Stimulated activated CD8-positive, alpha-beta memory T cell treated with anti-CD3 and anti-CD28 coated beads, Interleukin-7, amount 100 ng/mL, for 4 hours (primary cell): ENCODE results near the gene PHOX2B.
"Not testable (repeated sequence)": the region's sequence is repeated elsewhere in the genome, so short reads cannot be mapped to it uniquely, and the experiment has no call there.

Experiments used
- DNase-seq, 2 donors: peaks; one replicate each; pipeline ENCODE4 v3.0.0-alpha.2; 2020; ENCODE audit warnings: low read depth in 2 of 2

Gene PHOX2B

DNA sequence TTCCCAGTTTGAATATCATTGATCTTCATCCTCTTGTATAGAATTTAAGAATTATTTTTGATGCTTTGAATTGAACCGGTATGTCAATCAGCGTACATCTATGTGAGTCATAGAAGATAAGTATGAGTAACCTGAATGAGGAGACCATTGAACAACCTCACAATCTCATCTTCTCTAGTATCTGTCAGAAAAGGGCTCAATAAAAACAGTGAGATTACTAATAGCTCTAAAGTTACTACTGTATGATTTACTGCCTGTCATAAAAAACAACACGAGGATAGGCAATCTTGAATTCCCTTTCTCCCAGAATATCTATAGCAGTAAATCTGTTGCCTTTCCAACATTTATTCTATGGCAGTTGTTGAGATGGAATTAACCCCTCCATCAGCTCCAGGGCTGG is 36.1 kb downstream of the PHOX2B start:
- DNase-seq = no peak

DNA sequence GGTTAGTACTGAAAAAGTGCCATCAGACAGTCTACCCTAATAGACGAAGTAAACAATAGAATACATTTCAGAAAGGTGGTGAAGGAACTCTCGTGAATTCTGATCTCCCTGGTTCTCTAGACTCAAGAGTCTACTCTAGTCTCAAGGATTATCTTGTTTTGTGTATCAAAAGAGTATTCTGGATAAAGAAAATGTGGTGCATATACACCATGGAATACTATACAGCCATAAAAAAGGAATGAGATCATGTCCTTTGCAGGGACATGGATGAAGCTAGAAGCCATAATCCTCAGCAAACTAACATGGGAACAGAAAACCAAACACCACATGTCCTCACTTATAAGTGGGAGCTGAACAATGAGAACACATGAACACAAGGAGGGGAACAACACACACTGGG is 36.9 kb downstream of the PHOX2B start:
- not testable (repeated sequence) for DNase-seq

DNA sequence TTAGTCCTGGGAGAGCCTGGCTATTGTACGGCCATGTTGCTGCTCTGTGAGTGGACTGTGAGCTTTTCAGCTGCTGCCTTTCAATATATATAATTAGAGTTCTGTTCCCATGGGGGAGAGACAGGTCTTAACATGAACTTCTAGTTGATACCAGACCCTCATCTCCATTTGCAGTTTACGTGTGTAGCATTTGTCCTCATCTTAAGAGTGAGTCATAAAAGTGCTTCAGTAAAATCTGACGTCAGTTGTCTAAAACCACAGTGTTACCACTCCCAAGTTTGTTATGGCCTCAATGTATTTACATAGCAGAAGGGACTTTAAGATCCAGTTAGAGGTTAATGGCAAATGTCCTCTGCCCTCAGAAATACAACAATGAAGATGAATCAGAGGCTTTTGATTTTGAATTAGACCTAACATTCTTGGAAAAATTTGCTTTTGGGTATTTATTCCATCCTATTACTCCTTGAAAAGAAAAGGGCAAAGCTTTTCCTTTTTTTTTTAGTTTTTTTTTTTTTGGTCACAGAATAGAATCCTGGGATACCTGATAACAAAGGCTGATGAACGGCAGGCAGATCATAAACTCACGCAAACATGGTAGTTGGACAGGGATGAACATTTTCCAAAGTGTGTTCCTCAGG is 38.6 kb downstream of the PHOX2B start:
- DNase-seq = no peak

DNA sequence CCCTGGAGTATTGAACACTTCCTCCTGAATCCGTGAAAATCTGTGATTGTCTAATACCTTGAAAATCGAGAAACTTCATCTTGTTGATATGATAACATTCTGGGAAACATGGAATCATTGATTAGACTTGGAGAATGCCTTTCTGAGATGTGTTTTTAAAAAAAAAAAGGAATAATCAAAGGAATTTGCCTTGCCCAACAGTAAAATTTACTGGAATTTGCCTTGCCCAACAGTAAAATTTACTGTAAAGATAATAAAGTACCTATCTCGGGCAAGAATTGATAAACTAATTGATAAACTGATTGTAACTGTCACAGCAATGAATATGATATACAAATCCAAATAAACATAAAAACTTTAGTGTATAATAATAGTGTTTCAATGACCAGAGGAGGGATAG is 44.7 kb downstream of the PHOX2B start:
- DNase-seq = no peak

DNA sequence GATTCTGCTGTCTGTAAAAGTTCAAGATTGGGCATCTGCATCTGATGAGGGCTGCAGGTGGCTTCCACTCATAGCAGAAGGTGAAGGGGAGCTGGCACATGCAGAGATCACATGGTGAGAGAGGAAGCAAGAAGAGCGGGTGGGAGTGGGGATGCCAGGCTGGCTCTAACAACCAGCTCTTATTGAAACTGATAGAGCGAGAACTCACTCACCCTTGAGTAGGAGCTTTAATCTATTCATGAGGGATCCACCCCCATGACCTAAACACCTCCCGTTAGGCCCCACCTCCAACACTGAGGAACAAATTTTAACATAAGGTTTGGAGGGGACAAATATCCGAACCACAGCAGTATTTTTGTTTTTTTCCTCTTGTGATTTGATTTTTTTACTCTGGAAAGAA is 45.8 kb downstream of the PHOX2B start:
- DNase-seq = no peak

DNA sequence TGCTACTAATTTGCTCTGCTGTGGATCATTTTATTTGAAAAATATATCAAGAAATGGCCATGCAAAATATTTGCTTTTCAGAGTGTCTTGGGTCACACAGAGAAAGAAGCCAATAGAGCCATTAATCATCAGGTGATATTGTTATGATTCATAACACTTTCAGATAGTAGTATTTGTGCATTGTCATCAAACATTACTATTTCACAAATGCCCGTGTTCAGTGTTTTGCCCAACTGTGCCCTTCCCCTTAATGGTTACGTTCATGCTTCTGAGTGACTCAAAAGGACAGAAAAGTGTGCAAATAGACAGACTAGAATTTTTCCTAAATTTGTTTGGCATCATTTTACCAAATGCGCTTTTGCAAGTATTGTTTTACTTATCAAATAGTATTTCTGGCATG is 46.5 kb downstream of the PHOX2B start:
- DNase-seq = no peak

DNA sequence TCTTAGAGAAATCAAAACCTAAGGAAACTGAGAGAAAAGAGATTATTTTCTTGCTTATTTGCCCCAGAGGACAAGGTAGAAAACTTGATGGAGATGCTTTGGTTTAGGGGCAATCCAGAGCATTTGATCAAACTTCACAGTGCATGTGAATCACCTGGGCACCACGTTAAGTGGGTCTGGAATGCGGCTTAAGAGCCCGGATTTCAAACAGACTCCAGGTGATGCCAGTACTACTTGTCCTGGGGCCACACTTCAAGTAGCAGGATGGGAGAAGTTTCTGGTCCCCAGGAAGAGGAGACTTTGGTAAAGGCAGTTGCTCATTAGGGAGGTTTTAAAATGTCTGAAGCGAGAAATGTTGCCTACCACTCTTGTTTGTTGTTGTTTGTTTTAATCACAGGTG is 51.8 kb downstream of the PHOX2B start:
- no peak for DNase-seq

DNA sequence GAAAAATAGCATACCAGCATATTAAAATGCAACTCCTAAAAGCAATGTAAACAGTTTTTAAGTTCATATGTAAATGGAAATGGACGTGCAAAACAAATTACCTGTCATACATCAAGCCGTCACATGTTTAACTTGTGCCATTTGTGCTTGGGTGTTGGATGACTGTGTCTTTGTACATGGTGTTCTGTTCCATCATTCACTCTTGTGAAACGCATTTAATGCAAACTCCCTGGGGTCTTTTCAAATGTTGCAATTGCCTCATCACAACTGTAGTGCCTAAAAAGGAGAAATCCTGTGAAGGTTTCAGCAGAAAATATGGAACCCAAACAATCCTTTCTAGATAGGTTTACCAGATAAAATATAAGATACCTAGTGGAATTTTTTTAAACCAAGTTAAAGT is 52.4 kb downstream of the PHOX2B start:
- no peak for DNase-seq
